GM19238 (cell line): ENCODE data around the gene BEST4.
"Not testable (repeated sequence)": the region's sequence is repeated elsewhere in the genome, so short reads cannot be mapped to it uniquely, and the experiment has no call there.

Experiments used
- DNase-seq: peaks from one replicate; pipeline ENCODE4 v3.0.0; 2011; ENCODE audit warnings: low spot score; ENCODE audit not compliant: insufficient read length

The BEST4 gene

DNA sequence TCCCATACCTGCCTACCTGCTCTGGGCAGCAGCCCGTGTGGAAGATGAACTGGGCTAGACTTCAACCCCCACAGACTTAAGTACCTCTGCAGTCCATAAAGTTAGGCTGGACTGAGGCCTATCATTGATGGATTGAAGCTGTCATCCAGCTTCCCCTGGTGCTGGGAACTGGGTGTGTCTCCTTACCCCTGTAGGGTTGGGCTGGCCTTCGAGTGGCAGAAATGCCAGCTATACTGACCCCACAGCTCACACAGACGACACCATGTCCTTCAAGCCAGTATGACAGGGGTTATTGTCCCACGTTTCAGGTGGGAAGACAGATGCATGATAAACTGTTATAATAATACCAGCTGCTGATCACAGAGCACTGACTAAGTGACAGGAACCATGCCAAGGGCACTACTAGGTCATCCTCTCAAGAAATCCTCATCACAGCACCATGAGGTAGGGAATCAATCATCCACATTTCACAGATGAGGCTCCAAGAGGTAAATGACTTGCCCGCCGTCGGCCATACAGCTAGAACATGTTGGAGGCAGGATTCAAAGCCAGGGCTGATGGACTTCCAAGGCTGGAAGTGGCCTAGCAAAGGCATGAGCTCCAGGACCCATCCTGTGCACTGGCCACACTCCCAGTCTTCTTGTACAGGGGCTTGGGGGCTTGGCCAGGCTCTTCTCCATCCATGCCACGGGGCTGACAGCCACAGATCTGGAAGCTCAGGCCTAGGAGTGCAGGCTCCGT is at the start of gene BEST4:
BEST4 (minus strand) TSS at position 51 of the 741 bp plus-strand sequence. CDS start 465 bp downstream, outside the sequence.
- no peak for DNase-seq

GRCh38 chr1:44835738-44836675 is 48.0 kb upstream of the BEST4 start:
- DNase-seq = peak; percentile 85

- no peak for DNase-seq
Measured at GRCh38 chr1:44834328-44834727, 46.4 kb upstream of the BEST4 start.

- DNase-seq = no peak
Measured at GRCh38 chr1:44832056-44832705, 44.2 kb upstream of the BEST4 start.

GRCh38 chr1:44831516-44831915 is 43.5 kb upstream of the BEST4 start:
- DNase-seq = no peak

- DNase-seq = no peak
Measured at GRCh38 chr1:44830900-44831304, 42.9 kb upstream of the BEST4 start.

GRCh38 chr1:44829506-44830384 is 41.8 kb upstream of the BEST4 start:
- DNase-seq = no peak

DNA sequence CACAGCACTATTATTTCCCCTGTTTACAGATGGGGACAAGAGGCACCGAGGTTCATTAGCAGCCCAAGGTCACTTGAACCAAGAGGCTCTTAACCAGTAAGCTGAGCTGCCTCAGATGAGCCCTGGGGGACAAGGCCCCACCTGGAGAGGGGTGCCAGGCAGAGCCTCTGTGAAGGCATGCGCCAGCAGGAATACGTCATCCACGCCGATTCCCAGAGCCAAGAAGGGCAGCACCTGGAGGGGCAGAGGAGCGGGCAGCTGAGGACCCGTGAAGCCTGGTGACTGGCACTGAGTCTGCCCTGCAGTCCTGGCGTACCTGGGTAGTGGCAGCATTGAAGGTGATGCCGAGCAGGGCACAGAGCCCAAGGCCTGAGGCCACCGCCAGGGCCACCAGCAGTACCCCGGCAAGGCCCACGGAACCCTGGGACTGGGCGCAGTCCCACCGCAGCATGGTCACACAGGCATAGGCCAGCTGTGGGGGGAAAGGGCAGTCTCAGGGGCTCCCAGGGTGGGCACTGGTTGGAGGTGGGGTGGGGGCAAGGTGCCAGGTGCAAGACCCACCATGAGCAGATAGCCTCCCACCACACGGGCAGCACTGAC is 41.0 kb upstream of the BEST4 start:
- DNase-seq = no peak

GRCh38 chr1:44828003-44828651 is 40.2 kb upstream of the BEST4 start:
- DNase-seq = no peak

DNA sequence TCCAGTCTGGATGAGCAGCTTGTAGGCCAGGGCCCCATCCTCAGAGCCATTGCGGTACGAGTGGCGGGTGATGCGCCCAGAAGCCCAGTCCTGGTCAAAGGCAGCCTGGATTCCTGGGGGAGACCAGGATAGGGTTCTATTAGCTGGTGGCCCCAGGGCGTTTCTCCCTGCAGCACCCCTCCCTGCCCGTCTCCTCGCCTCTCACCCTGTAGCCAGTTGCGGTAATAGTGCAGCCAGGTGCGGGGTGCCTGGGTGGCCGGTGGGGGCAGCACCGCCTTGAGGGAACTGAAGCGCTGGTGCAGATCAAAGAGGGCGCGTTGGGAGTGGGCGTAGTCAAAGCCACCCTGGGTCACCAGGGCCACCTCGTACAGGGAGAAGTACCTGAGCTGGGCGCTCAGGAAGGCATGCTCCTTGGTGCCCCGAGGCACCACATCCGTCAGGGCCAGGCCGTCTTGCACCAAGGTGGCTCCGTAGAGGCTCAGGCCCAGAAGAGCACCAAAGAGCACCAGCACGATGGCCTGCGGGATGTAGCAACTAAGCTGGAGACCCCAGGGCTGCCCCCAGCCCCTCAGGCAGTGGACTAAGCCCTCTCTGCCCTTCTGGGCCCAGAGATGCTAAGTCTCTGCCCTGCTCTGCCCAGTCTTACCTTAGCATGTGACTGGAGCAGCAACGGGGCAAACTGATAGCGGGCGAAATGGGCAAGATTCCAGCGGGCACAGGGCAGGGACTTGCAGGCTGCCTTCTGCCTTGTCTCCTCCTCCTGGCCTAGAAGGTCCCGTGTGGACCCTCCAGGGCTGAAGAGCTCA is 39.4 kb upstream of the BEST4 start:
- no peak for DNase-seq

DNA sequence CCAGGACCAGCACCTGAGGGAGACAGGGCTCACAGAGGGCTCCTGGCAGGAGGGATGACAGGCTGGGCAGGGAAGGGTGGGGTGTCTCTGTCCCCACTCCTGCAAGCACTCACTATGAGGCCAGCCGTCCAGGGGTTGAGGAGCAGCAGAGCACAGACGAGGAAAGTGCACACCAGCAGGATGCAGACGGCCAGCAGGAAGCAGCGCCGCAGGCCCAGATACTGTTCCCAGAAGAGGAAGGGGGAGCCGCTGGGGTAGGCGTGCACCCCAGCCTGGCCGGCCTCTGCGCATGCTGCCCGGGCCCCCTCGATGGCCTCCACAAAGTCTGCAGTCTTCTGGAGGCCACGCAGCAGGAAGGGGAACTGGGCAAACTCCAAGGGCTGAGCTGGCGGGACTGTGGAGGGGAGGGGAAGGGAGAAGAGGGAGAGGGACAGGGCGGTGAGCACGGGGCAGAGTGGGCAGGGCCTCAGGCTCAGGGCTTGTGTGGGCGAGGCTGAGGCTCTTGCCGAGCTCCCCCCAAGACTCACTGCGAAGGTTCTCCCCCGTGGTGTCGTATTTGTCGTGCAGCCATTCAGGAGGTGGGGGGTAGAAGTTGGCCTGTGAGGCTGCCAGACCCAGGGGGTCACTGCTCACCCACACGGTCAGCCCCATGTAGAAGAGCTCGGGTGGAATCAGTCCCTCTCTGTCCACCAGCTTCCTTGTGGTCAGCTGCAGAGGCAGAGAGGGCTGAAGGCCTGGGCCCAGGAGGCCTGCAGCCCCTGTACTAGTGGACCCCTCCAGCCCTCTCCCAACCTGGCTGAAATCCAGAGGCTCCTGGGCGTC is 38.6 kb upstream of the BEST4 start:
- no peak for DNase-seq

- not testable (repeated sequence) for DNase-seq
Measured at GRCh38 chr1:44824392-44824791, 36.4 kb upstream of the BEST4 start.

GRCh38 chr1:44822981-44823451 is 35.0 kb upstream of the BEST4 start:
- DNase-seq = no peak

- no peak for DNase-seq
Measured at GRCh38 chr1:44822131-44822701, 34.2 kb upstream of the BEST4 start.

DNA sequence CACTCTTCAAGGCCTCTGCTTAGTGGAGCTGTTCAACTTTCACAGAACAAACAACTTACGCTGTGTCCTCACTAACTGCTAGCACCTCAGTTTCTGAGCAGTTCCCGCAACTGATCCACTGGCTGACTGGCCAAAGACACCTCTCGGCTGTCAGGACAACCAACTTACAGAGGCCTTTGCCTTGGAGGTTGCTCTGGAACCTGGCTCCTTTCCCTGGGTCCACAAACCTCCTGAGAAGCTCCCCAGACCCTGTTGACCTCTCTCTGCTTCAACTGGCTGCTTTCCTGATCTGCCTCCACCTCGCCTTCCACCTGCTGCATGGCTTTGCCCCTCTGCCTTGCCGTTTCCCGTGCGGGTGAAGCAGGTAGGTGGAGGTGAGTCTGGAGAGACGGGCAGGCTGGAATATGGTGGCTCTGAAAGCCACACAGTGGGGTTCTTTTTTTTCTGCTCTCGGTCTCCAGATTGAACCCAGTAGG is 33.3 kb upstream of the BEST4 start:
- no peak for DNase-seq

GRCh38 chr1:44820328-44821239 is 32.6 kb upstream of the BEST4 start:
- DNase-seq = no peak
